Fibroblast of lung (primary cell): ENCODE data around the gene POLG2. TPM values are rescaled to one million over a fixed set of nuclear protein-coding genes. Genes with fewer than 3 reads are reported as not detected.

ENCODE experiments used
- DNase-seq, 2 donors: peaks; one replicate each; pipeline versions ENCODE4 v3.0.0 to v3.0.0-alpha.2; 2010; ENCODE audit warnings: low read depth in 2 of 2
- H2AFZ ChIP-seq: 2 replicates; pipeline ENCODE4 v1.5.1; 2012; ENCODE audit warnings: low read length, control low read depth, inconsistent platforms
- H3K27ac ChIP-seq: 2 replicates; pipeline ENCODE4 v1.5.1; 2011; ENCODE audit warnings: low read length, control low read depth; ENCODE audit not compliant: insufficient read depth
- H3K27me3 ChIP-seq: 2 replicates; pipeline ENCODE4 v1.5.1; 2011; ENCODE audit warnings: mild to moderate bottlenecking, low read length; ENCODE audit not compliant: control insufficient read depth, insufficient read depth
- H3K36me3 ChIP-seq: 2 replicates; pipeline ENCODE4 v1.5.1; 2011; ENCODE audit warnings: low read length; ENCODE audit not compliant: control insufficient read depth, insufficient read depth
- H3K4me1 ChIP-seq: 2 replicates; pipeline ENCODE4 v1.5.1; 2011; ENCODE audit warnings: low read length; ENCODE audit not compliant: control insufficient read depth, insufficient read depth; ENCODE audit errors: extremely low read depth
- H3K4me2 ChIP-seq: 2 replicates; pipeline ENCODE4 v1.5.1; 2011; ENCODE audit warnings: low read length, control low read depth; ENCODE audit not compliant: insufficient read depth; ENCODE audit errors: extremely low read depth
- H3K4me3 ChIP-seq, 4 experiments: fragments of 200-600 bp in 1 of 4; sonication (generic) in 1 of 4; replicated peaks in 1 of 4; 2 replicates each; pipeline ENCODE4 v1.5.1; 2011 to 2016; ENCODE audit warnings: low read length in 4 of 4, low read depth in 3 of 4, mild to moderate bottlenecking in 3 of 4, control low read depth in 2 of 4, inconsistent platforms in 1 of 4, mixed read lengths in 1 of 4; ENCODE audit not compliant: insufficient read depth in 1 of 4; ENCODE audit errors: control extremely low read depth in 1 of 4
- H3K79me2 ChIP-seq: 2 replicates; pipeline ENCODE4 v1.5.1; 2012; ENCODE audit warnings: mild to moderate bottlenecking, low read length, inconsistent platforms; ENCODE audit not compliant: control insufficient read depth, insufficient read depth
- H3K9ac ChIP-seq: 2 replicates; pipeline ENCODE4 v1.5.1; 2011; ENCODE audit warnings: mild to moderate bottlenecking, low read length, control low read depth; ENCODE audit not compliant: insufficient read depth
- H3K9me3 ChIP-seq: 2 replicates; pipeline ENCODE4 v1.5.1; 2012; ENCODE audit warnings: low read depth, low read length; ENCODE audit not compliant: control insufficient read depth, insufficient read depth
- H4K20me1 ChIP-seq: 2 replicates; pipeline ENCODE4 v1.5.1; 2011; ENCODE audit warnings: low read length; ENCODE audit not compliant: control insufficient read depth, insufficient read depth; ENCODE audit errors: extremely low read depth
- CTCF ChIP-seq, 2 donors: IDR thresholded peaks in 1 of 2; conservative IDR thresholded peaks in 1 of 2; 1 replicate in 1 of 2; 2 replicates in 1 of 2; pipeline ENCODE4 v1.5.1; 2011 to 2012; ENCODE audit warnings: low read length in 2 of 2, control low read depth in 1 of 2, inconsistent platforms in 1 of 2, low read depth in 1 of 2, mild to moderate bottlenecking in 1 of 2
- EZH2 ChIP-seq: IDR thresholded peaks from 2 replicates; pipeline ENCODE4 v1.5.1; 2012; ENCODE audit warnings: low read length, control low read depth, mild to moderate bottlenecking; ENCODE audit errors: missing control alignments
- polyA plus RNA-seq, 2 donors: library from polyadenylated mRNA; depleted of rRNA in 1 of 2; stranded (reverse) in 1 of 2; unstranded in 1 of 2; fragments of >200 nt; gene quantifications; 2 replicates each; pipeline ENCODE4 v1.2.1, GENCODE V29; 2011 to 2012; ENCODE audit warnings: missing spikeins in 1 of 2
- total RNA-seq: library from RNA; depleted of rRNA; stranded (reverse); fragments of >200 nt; gene quantifications from 2 replicates; pipeline ENCODE4 v1.2.1, GENCODE V29; 2014

The POLG2 gene
- total and polyA plus RNA-seq, 2 donors (not counting 1 experiment from before 2014, with no cell fraction given), result 6.9 to 21.3 TPM

- Histone ChIP-seq H3K4me2 (peak within 1 kb of the TSS; percentile 96), H3K27ac (peak within 1 kb of the TSS; percentile 97), H4K20me1 (peaks cover 13% of the 10 kb centered on the region), H3K27me3 (no peaks in the 10 kb centered on the region), H3K36me3 (peaks cover 23% of the 10 kb centered on the region), H3K9ac (peak within 1 kb of the TSS; percentile 95), H2AFZ (peak within 1 kb of the TSS; percentile 78), H3K9me3 (no peaks in the 10 kb centered on the region), H3K79me2 (peaks cover 84% of the 10 kb centered on the region), H3K4me1 (peaks cover 14% of the 10 kb centered on the region), H3K4me3 (peak within 1 kb of the TSS; percentile 74 to 100 (median 92))
- peak in 1 of 2 donors; percentile 96 for DNase-seq
- TF ChIP-seq CTCF (conservative IDR thresholded peaks at IDR 0.05 in 1 of 2, IDR thresholded peaks at IDR 0.05 in 1 of 2; ENCODE audit: low read depth in 1 of 2, low read length in 2 of 2) (no peak), EZH2 (no peak)
These were observed 9.3 kb upstream of the POLG2 start, which contains the start of gene DDX5 for GRCh38 chr17:64506201-64506575. TSS of gene DDX5 (minus strand) at chr17:64506289. CDS start at chr17:64506119, 170 bp downstream.

- H3K4me2 ChIP-seq, result no peak overlapping the region
- H3K4me1 ChIP-seq, result peaks cover 14% of the 10 kb centered on the region
- H4K20me1 ChIP-seq, result peaks cover 13% of the 10 kb centered on the region
These were observed 8.7 kb upstream of the POLG2 start for GRCh38 chr17:64505340-64506200.

More at GRCh38 chr17:64505340-64506200, 8.7 kb upstream of the POLG2 start:
- Histone ChIP-seq H3K27me3 (no peaks in the 10 kb centered on the region), H3K79me2 (peaks cover 89% of the 10 kb centered on the region), H2AFZ (no peak overlapping the region), H3K27ac (peak overlapping the region; percentile 97), H3K9me3 (no peaks in the 10 kb centered on the region), H3K4me3 (peak overlapping the region; percentile 74 to 100 (median 92)), H3K9ac (peak overlapping the region; percentile 95), H3K36me3 (peaks cover 27% of the 10 kb centered on the region)
- DNase-seq, result peak; percentile 79 to 92
- TF ChIP-seq CTCF (conservative IDR thresholded peaks at IDR 0.05 in 1 of 2, IDR thresholded peaks at IDR 0.05 in 1 of 2; ENCODE audit: low read depth in 1 of 2, low read length in 2 of 2) (no peak), EZH2 (no peak)
